Parietal lobe (tissue), 1 donor: ENCODE results near the gene C2CD2L. TPM values are rescaled to one million over a fixed set of nuclear protein-coding genes. Genes with fewer than 3 reads are reported as not detected.

ENCODE experiments used
- total RNA-seq: library from RNA; depleted of rRNA; stranded (reverse); fragments of >200 nt; gene quantifications from one replicate; pipeline ENCODE4 v1.2.3, GENCODE V29; 2014

Gene C2CD2L
- 12.2 TPM for total RNA-seq

DNA sequence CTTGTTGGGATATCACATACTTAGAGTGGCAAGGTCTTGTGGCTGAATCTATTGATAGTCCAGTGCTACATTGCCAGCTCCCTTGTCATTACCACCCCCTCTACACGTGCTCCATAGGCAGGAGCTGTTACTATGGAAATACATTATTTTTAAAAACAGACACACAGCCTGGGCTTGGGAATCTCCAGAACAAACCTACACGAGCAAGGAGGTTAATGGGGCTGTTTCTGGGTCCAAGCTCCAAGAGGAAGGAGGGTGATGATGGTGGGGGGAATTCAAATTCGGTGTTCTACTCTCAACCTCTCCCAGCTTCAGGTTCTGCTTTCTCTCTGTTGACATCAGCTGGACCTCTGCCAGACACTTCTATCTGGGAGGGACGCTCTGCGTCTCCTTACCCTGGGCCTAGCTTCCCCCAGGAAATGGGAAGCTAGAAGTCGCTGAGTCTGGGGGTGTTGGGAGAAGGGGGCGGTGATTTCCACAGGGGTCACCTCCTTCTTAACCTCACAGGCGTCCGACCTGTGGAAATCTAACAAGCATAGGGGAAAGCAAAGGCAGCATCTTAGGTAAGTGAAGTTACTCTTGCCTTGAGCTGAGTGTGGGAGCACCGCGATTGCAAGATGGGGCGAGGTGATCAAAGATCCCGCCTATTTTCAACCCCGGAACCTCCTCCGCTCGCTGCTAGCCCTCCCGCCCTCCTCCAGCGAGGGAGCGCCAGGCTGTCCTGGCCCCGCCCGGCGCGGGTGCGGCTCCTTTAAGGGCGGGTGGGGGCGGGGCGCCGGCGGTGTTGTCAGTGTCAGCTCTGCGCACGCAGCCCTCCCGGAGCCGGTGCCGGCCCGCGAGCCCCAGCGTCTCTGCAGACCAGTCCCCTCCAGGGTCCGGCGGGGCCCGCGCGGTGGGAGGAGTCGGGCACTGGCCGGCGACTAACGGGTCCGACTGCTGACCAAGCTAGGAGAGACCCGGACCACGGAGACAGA, at the start of gene C2CD2L:
Gene C2CD2L, plus strand, starts transcription at position 781 of the 974 bp plus-strand sequence. CDS start 398 bp downstream, outside the sequence.

DNA sequence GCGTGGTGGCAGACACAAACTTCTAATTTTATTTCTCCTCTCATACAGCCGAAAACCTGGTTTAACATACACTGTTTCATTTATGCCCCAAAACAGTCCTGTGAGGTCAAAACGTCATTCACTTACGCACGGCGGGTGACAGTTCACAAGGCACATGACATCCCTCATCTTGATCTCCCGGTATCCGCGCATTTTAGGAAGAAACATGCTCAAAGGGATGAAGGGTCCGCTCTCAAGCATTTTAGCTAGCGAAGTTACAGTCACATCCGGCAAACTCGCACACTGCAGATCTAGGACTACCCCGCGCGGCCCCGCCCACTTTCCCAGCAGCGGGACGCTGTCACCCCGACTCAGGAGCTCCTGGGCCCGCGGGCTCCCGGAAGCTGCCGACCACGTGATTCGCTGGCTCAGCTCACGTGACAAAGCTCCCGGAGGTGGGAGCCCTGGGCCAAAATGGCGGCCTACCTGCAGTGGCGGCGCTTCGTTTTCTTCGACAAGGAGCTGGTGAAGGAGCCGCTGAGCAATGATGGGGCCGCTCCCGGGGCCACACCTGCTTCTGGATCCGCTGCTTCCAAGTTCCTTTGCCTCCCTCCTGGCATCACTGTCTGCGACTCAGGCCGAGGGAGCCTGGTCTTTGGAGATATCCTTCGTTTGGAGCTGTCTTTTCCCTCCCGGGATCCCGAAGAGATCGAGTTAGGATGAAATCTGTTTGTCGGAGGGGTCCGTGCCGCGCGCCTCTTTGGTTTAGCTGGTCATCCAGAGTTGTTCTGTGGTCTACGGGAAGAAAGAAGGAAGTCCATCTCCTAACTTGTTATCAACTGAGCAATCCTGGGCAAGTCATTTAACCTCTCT, 39.5 kb upstream of the C2CD2L start, which contains the start of gene VPS11:
Gene VPS11, plus strand, starts transcription at position 448 of the 852 bp plus-strand sequence. Its CDS starts 6 bp downstream, at position 454.

DNA sequence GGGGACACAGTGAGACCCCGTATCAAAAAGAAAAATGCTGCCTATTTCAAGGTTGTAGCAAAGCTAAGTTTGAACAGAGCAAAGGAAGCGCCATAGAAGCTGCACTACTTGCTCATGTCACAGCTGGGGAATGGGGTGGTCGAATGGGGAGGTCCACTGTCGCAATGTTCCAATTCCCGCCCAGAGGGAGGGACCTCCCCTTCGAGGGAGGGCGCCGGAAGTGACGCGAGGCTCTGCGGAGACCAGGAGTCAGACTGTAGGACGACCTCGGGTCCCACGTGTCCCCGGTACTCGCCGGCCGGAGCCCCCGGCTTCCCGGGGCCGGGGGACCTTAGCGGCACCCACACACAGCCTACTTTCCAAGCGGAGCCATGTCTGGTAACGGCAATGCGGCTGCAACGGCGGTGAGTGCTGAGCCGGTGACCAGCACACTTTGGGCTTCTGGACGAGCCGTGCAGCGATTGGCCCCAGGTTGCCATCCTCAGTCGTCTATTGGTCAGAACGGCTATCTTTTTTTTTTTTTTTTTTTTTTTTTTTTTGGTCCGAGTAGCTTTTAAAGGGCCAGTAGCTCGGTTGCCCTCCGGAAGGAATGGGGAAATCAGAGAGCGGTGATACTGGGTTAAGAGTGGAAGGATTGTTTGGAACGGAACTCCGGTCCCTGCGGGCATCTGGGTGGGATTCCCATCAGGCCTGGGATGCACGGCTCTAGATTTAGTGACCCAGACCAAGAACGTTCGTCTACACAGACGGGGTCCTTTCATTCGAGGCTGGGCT, 22.3 kb upstream of the C2CD2L start, which contains the start of gene HMBS:
Gene HMBS, plus strand, starts transcription at position 219 of the 774 bp plus-strand sequence. Its CDS starts 153 bp downstream, at position 372.

GRCh38 chr11:119101759-119102423, 5.3 kb upstream of the C2CD2L start, which contains the start of gene DPAGT1:
DPAGT1 (minus strand) TSS chr11:119101853; CDS start chr11:119101655, 198 bp downstream.

DNA sequence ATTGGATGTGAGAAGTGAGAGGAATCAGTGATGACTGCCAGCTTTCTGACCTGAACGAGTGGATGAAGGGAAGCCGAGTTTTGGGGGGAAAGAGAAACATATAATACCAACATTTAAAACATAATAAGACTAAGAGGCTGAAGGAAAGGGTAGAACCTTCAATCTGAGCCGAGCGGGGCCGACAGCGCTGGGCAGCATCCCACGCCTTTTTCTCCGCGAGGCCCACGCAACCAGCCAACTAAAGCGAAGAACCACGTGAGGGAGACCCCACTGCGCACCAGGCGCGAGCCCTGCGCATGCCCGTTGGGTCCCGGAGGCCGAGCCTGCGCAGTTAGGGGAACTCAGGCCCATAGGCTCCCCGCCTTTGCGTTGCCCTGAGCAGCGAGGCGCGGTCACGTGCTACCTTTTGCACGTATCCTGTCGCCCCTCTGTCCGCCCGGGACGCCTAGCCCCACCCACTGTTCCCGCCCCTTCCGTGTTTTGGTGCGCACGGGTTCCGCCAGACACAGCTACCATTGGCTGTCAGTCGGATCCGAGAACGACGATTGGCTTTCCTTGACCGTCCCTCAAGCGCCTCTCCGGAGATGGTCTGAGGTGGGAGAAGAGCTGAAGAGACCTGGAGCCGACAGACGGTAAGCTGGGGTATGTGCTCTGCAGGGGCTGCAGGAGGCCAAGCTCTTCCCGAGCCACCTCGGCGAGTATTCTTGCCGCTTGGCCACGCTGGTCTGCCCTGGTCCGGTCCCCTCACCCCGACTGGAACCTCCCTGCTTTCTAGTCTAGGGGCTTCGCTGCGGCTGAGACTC, 14.1 kb downstream of the C2CD2L start, which contains the start of gene HINFP:
Gene HINFP, plus strand, starts transcription at position 573 of the 803 bp plus-strand sequence. CDS start 5,365 bp downstream, outside the sequence.

GRCh38 chr11:119149018-119149785, 42.1 kb downstream of the C2CD2L start, which contains the start of gene ABCG4:
ABCG4 (plus strand) TSS chr11:119149052; CDS start chr11:119149966, 914 bp downstream.

Other genes with a start within 250 kb of the C2CD2L start
- not detected for gene CXCR5, start 223.5 kb upstream of the C2CD2L start, total RNA-seq
- 20.7 TPM for gene BCL9L, start 181.4 kb upstream of the C2CD2L start, total RNA-seq
- not detected for gene UPK2, start 151.0 kb upstream of the C2CD2L start, total RNA-seq
- gene FOXR1, start 135.6 kb upstream of the C2CD2L start, total RNA-seq, result not detected
- 82.9 TPM for gene CENATAC, start 109.2 kb upstream of the C2CD2L start, total RNA-seq
- 1,127 TPM for gene RPS25, start 89.0 kb upstream of the C2CD2L start, total RNA-seq
- 76.1 TPM for gene TRAPPC4, start 88.6 kb upstream of the C2CD2L start, total RNA-seq
- gene SLC37A4, start 76.5 kb upstream of the C2CD2L start, total RNA-seq, result 15.0 TPM
- gene HYOU1, start 50.1 kb upstream of the C2CD2L start, total RNA-seq, result 40.1 TPM
- 35.1 TPM for gene VPS11, start 39.5 kb upstream of the C2CD2L start, total RNA-seq
- gene HMBS, start 22.5 kb upstream of the C2CD2L start, total RNA-seq, result 8.1 TPM
- 11.6 TPM for gene DPAGT1, start 5.5 kb upstream of the C2CD2L start, total RNA-seq
- gene HINFP, start 14.2 kb downstream of the C2CD2L start, total RNA-seq, result 41.9 TPM
- gene ABCG4, start 41.7 kb downstream of the C2CD2L start, total RNA-seq, result 4.1 TPM
- gene NLRX1, start 61.4 kb downstream of the C2CD2L start, total RNA-seq, result 2.8 TPM
- not detected for gene NHERF4, start 78.1 kb downstream of the C2CD2L start, total RNA-seq
- 25.0 TPM for gene CBL, start 99.0 kb downstream of the C2CD2L start, total RNA-seq
- gene MCAM, start 209.8 kb downstream of the C2CD2L start, total RNA-seq, result 12.8 TPM
- 2.5 TPM for gene RNF26, start 227.2 kb downstream of the C2CD2L start, total RNA-seq
- 1.6 TPM for gene C1QTNF5, start 233.5 kb downstream of the C2CD2L start, total RNA-seq
- not detected for gene MFRP, start 239.4 kb downstream of the C2CD2L start, total RNA-seq